HepG2 (cell line): Measurements from ENCODE around the gene PLD3. TPM values are rescaled to one million over a fixed set of nuclear protein-coding genes. Genes with fewer than 3 reads are reported as not detected.

Experiments used
- CC2D1A ChIP-seq: sonication (generic); formaldehyde crosslinking; IDR thresholded peaks from 2 replicates; pipeline ENCODE4 v1.8.1; 2023; ENCODE audit warnings: mild to moderate bottlenecking, missing genetic modification reagents
- FOXA3 ChIP-seq: IDR thresholded peaks from 2 replicates; pipeline ENCODE4 v1.6.1; 2016; ENCODE audit warnings: missing genetic modification reagents, missing compliant biosample characterization
- IRF9 ChIP-seq: sonication (generic); formaldehyde crosslinking; IDR thresholded peaks from 2 replicates; pipeline ENCODE4 v1.8.0; 2022; ENCODE audit warnings: missing genetic modification reagents, mild to moderate bottlenecking, borderline replicate concordance
- KLF12 ChIP-seq: sonication (generic); formaldehyde crosslinking; IDR thresholded peaks from 2 replicates; pipeline ENCODE4 v1.4.0; 2020; ENCODE audit warnings: missing genetic modification reagents, borderline replicate concordance
- LCORL ChIP-seq, 2 experiments: fragments of 450-650 bp in 1 of 2; sonication (generic) in 1 of 2; formaldehyde crosslinking in 1 of 2; IDR thresholded peaks; 2 replicates each; pipeline versions ENCODE4 v1.5.0 to v1.6.1; 2017 to 2020; ENCODE audit warnings: antibody characterized with exemption in 1 of 2, missing genetic modification reagents in 1 of 2
- MBD4 ChIP-seq: IDR thresholded peaks from 2 replicates; pipeline ENCODE4 v1.6.1; 2012; ENCODE audit warnings: low read length, inconsistent platforms, borderline replicate concordance
- SALL1 ChIP-seq: sonication (generic); formaldehyde crosslinking; IDR thresholded peaks from 2 replicates; pipeline ENCODE4 v1.8.0; 2022; ENCODE audit warnings: mild to moderate bottlenecking, missing genetic modification reagents
- SETDB1 ChIP-seq: sonication (generic); formaldehyde crosslinking; IDR thresholded peaks from 2 replicates; pipeline ENCODE4 v1.5.1; 2020; ENCODE audit warnings: missing genetic modification reagents, mild to moderate bottlenecking, borderline replicate concordance
- TRAFD1 ChIP-seq: sonication (generic); formaldehyde crosslinking; IDR thresholded peaks from 2 replicates; pipeline ENCODE4 v1.5.1; 2020; ENCODE audit warnings: missing genetic modification reagents, mild to moderate bottlenecking, borderline replicate concordance
- ZMYM3 ChIP-seq: sonication (generic); formaldehyde crosslinking; IDR thresholded peaks from 2 replicates; pipeline ENCODE4 v1.5.1; 2020; ENCODE audit warnings: mild to moderate bottlenecking, missing genetic modification reagents
- ZNF460 ChIP-seq: sonication (generic); formaldehyde crosslinking; IDR thresholded peaks from 2 replicates; pipeline ENCODE4 v1.5.1; 2020; ENCODE audit warnings: missing genetic modification reagents, mild to moderate bottlenecking, borderline replicate concordance
- ZNF530 ChIP-seq: sonication (generic); formaldehyde crosslinking; IDR thresholded peaks from 2 replicates; pipeline ENCODE4 v1.5.0; 2020; ENCODE audit warnings: low read depth, mild to moderate bottlenecking, missing genetic modification reagents
- polyA plus RNA-seq, 8 experiments: library from polyadenylated mRNA; depleted of rRNA in 3 of 8; stranded (reverse) in 7 of 8; unstranded in 1 of 8; fragments of >200 nt; fragmentation: Illumina TruSeq in 4 of 8; extraction: Trizol in 4 of 8; gene quantifications; 2 replicates each; pipeline versions ENCODE4 v1.2.1 to v1.2.3, GENCODE V29; 2011 to 2016; ENCODE audit warnings: low read depth in 4 of 8, missing spikeins in 1 of 8, mixed read lengths in 1 of 8; ENCODE audit not compliant: insufficient read depth in 1 of 8
- total RNA-seq, 5 experiments: library from RNA; depleted of rRNA; stranded (reverse); fragments of >200 nt; fragmentation: Illumina TruSeq; extraction: Trizol; gene quantifications; 2 replicates each; pipeline ENCODE4 v1.2.3, GENCODE V29; 2016; ENCODE audit warnings: low read depth in 1 of 5
- TF ChIP-seq, protein P1 (sequence below): sonication (generic); formaldehyde crosslinking; IDR thresholded peaks from 2 replicates; pipeline ENCODE4 v1.4.0; 2020; ENCODE audit warnings: missing genetic modification reagents
- TF ChIP-seq, protein P2 (sequence below): sonication (generic); formaldehyde crosslinking; IDR thresholded peaks from 2 replicates; pipeline ENCODE4 v1.4.0; 2020; ENCODE audit warnings: mild to moderate bottlenecking, missing genetic modification reagents

PLD3 gene
- total and polyA plus RNA-seq, 2 of the 13 experiments (the other 11 are each of a cell fraction or from before 2014, with no cell fraction given), result 45.7 to 164 TPM

GRCh38 chr19:40420766-40421765, 72.6 kb downstream of the PLD3 start (continued):
- TF ChIP-seq CC2D1A (CRISPR knock-in tag), result peak; percentile 77; the same call in 1 of the 2 replicates
- TF ChIP-seq, protein P1, sequence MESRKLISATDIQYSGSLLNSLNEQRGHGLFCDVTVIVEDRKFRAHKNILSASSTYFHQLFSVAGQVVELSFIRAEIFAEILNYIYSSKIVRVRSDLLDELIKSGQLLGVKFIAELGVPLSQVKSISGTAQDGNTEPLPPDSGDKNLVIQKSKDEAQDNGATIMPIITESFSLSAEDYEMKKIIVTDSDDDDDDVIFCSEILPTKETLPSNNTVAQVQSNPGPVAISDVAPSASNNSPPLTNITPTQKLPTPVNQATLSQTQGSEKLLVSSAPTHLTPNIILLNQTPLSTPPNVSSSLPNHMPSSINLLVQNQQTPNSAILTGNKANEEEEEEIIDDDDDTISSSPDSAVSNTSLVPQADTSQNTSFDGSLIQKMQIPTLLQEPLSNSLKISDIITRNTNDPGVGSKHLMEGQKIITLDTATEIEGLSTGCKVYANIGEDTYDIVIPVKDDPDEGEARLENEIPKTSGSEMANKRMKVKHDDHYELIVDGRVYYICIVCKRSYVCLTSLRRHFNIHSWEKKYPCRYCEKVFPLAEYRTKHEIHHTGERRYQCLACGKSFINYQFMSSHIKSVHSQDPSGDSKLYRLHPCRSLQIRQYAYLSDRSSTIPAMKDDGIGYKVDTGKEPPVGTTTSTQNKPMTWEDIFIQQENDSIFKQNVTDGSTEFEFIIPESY, result peak; percentile 36; the same call in 1 of the 2 replicates
- TF ChIP-seq KLF12 (CRISPR knock-in tag), result peak; percentile 55; the same call in 1 of the 2 replicates
- peak; percentile 73 for TF ChIP-seq ZMYM3 (CRISPR knock-in tag)
- TF ChIP-seq TRAFD1 (CRISPR knock-in tag), result no peak; the same call in 1 of the 2 replicates
- no peak for TF ChIP-seq MBD4
- peak; percentile 25 for TF ChIP-seq FOXA3 (CRISPR knock-in tag)
- TF ChIP-seq LCORL (IDR thresholded peaks at IDR 0.05), result no peak
- peak; percentile 92 for TF ChIP-seq LCORL (CRISPR knock-in tag; IDR thresholded peaks at IDR 0.05)
- TF ChIP-seq, protein P2, sequence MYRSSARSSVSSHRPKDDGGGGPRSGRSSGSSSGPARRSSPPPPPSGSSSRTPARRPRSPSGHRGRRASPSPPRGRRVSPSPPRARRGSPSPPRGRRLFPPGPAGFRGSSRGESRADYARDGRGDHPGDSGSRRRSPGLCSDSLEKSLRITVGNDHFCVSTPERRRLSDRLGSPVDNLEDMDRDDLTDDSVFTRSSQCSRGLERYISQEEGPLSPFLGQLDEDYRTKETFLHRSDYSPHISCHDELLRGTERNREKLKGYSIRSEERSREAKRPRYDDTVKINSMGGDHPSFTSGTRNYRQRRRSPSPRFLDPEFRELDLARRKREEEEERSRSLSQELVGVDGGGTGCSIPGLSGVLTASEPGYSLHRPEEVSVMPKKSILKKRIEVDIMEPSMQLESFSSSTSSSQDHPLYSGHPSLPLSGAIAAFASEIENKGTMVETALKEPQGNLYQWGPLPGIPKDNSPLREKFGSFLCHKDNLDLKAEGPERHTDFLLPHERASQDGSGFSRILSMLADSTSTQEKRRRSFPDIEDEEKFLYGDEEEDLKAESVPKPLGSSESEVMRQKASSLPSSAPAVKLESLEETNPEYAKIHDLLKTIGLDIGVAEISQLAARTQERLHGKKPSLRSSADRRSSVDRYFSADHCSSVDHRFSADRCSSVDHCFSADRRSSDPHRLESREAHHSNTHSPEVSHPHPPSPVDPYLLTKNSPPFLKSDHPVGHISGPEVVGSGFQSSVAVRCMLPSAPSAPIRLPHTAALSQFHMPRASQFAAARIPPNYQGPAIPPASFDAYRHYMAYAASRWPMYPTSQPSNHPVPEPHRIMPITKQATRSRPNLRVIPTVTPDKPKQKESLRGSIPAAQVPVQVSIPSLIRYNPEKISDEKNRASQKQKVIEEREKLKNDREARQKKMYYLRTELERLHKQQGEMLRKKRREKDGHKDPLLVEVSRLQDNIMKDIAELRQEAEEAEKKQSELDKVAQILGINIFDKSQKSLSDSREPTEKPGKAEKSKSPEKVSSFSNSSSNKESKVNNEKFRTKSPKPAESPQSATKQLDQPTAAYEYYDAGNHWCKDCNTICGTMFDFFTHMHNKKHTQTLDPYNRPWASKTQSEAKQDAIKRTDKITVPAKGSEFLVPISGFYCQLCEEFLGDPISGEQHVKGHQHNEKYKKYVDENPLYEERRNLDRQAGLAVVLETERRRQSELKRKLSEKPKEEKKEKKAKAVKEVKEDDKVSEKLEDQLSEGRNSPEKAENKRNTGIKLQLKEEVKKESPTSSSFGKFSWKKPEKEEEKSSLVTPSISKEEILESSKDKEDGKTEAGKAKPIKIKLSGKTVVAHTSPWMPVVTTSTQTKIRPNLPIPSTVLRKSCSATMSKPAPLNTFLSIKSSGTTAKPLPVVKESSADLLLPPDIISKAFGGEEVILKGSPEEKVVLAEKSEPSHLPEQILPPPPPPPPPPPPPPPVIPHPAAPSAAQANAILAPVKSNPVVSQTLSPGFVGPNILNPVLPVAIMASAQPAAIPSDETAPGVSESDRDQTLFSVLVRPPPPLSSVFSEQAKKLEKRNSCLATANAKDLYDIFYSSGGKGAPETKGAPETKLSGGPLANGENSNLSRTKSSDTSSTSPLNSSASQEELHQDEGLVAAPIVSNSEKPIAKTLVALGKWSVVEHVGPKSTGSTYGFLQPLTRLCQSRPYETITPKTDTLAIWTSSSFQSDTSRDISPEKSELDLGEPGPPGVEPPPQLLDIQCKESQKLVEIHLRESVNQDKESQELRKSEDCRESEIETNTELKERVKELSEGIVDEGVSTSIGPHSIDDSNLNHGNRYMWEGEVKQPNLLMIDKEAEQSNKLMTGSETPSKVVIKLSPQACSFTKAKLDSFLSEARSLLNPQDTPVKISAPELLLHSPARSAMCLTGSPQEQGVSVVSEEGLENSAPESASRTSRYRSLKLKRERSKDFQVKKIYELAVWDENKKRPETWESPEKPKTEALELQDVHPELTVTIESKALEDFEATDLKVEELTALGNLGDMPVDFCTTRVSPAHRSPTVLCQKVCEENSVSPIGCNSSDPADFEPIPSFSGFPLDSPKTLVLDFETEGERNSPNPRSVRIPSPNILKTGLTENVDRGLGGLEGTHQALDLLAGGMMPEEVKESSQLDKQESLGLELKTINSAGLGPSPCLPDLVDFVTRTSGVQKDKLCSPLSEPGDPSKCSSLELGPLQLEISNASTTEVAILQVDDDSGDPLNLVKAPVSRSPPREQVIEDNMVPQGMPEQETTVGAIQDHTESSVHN (CRISPR knock-in tag), result no peak
- TF ChIP-seq SETDB1 (CRISPR knock-in tag), result no peak
- peak; percentile 73 for TF ChIP-seq IRF9
- TF ChIP-seq ZNF460 (CRISPR knock-in tag), result peak; percentile 36; the same call in 1 of the 2 replicates
- TF ChIP-seq SALL1 (CRISPR knock-in tag), result peak; percentile 82
- no peak for TF ChIP-seq ZNF530 (CRISPR knock-in tag)
